ENCODE results near the gene SPAG8.

Gene SPAG8

DNA sequence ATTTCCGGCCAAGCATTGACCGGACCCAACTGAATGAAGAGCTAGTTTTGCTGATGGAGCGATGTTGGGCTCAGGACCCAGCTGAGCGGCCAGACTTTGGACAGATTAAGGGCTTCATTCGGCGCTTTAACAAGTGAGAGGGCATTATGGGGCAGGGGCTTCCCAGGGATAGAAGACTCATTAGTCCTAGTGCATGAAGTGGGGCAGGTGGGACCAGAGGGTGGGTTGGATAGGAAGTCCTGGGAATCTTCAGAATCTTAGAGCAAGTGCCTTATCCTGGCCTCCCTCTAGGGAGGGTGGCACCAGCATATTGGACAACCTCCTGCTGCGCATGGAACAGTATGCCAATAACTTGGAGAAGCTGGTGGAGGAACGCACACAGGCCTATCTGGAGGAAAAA, 6.0 kb downstream of the SPAG8 start:
- Histone ChIP-seq H4K20me1 (ENCODE audit: control insufficient read depth, insufficient read depth, low read depth, low read length) (no peaks in the 10 kb centered on the region), H3K4me2 (ENCODE audit: low read length) (no peak overlapping the region), H3K27ac (ENCODE audit: low read depth, low read length) (no peak overlapping the region), H3K4me1 (ENCODE audit: control insufficient read depth, low read length) (peaks cover under 1% of the 10 kb centered on the region; the same call in 1 of the 2 replicates), H3K27me3 (ENCODE audit: control insufficient read depth, low read length) (no peaks in the 10 kb centered on the region), H3K9me2 (replicated peaks; ENCODE audit: control insufficient read depth, low read length) (no peaks in the 10 kb centered on the region), H3K36me3 (ENCODE audit: control insufficient read depth, low read length) (no peaks in the 10 kb centered on the region), H3K9me3 (ENCODE audit: control insufficient read depth, insufficient read depth, low read length) (no peaks in the 10 kb centered on the region), H3F3A (ENCODE audit: control insufficient read depth, insufficient read depth) (no peaks in the 10 kb centered on the region), H3K79me2 (ENCODE audit: control insufficient read depth, low read length) (no peaks in the 10 kb centered on the region), H3K4me3 (ENCODE audit: low read length) (no peak overlapping the region)
- TF ChIP-seq, protein P1, sequence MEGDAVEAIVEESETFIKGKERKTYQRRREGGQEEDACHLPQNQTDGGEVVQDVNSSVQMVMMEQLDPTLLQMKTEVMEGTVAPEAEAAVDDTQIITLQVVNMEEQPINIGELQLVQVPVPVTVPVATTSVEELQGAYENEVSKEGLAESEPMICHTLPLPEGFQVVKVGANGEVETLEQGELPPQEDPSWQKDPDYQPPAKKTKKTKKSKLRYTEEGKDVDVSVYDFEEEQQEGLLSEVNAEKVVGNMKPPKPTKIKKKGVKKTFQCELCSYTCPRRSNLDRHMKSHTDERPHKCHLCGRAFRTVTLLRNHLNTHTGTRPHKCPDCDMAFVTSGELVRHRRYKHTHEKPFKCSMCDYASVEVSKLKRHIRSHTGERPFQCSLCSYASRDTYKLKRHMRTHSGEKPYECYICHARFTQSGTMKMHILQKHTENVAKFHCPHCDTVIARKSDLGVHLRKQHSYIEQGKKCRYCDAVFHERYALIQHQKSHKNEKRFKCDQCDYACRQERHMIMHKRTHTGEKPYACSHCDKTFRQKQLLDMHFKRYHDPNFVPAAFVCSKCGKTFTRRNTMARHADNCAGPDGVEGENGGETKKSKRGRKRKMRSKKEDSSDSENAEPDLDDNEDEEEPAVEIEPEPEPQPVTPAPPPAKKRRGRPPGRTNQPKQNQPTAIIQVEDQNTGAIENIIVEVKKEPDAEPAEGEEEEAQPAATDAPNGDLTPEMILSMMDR (IDR thresholded peaks at IDR 0.05; ENCODE audit: low read depth, low read length, poor library complexity, severe bottlenecking) = no peak
- TF ChIP-seq EZH2phosphoT487 (IDR thresholded peaks at IDR 0.05; ENCODE audit: borderline replicate concordance, low read length) = no peak

DNA sequence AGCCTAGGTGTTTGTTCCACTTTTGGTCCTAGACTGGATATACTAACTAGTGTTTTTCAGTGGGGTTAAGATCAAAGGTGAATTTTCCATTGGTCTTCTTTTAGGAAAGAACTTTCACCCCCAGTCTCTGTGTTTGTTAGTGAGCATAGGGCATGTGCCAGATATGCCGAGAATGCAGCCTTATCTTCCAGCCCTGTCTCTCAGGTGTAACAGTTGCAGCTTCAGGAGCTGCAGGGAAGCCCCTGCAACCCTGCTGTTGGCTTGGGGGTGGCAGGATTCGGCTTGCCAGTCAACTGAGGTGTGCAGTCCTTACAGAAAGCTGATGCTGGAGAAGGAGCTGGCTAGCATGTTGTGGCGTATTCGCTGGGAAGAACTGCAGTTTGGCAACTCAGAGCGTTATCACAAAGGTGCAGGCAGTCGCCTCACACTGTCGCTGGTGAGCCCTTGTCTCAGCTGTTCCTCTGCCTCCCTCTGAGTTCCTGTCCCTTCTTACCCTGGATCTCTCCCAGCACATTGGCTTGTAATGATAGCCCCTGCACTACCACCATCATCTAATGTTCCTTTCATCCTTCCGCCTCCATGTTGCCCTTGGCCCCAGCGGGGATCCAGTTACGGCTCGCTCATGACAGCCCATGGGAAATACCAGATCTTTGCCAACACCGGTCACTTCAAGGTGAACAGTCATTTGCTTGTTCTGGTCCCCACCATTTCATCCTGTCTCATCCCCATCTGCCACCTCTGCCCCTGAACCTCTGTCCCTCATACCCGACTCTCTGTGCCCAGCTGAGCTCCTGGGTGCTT, 10.5 kb downstream of the SPAG8 start:
- Histone ChIP-seq H3K79me2 (ENCODE audit: control insufficient read depth, low read length) (no peaks in the 10 kb centered on the region), H3K27ac (ENCODE audit: low read depth, low read length) (no peak overlapping the region), H3K4me1 (ENCODE audit: control insufficient read depth, low read length) (no peaks in the 10 kb centered on the region), H4K20me1 (ENCODE audit: control insufficient read depth, insufficient read depth, low read depth, low read length) (no peaks in the 10 kb centered on the region), H3F3A (ENCODE audit: control insufficient read depth, insufficient read depth) (no peaks in the 10 kb centered on the region), H3K4me2 (ENCODE audit: low read length) (no peak overlapping the region), H3K9me2 (replicated peaks; ENCODE audit: control insufficient read depth, low read length) (no peaks in the 10 kb centered on the region), H3K36me3 (ENCODE audit: control insufficient read depth, low read length) (no peaks in the 10 kb centered on the region), H3K9me3 (ENCODE audit: control insufficient read depth, insufficient read depth, low read length) (no peaks in the 10 kb centered on the region), H3K4me3 (ENCODE audit: low read length) (no peak overlapping the region), H3K27me3 (ENCODE audit: control insufficient read depth, low read length) (no peaks in the 10 kb centered on the region)
- TF ChIP-seq, protein P1 (IDR thresholded peaks at IDR 0.05; ENCODE audit: low read depth, low read length, poor library complexity, severe bottlenecking) = no peak
- TF ChIP-seq EZH2phosphoT487 (IDR thresholded peaks at IDR 0.05; ENCODE audit: borderline replicate concordance, low read length) = no peak

DNA sequence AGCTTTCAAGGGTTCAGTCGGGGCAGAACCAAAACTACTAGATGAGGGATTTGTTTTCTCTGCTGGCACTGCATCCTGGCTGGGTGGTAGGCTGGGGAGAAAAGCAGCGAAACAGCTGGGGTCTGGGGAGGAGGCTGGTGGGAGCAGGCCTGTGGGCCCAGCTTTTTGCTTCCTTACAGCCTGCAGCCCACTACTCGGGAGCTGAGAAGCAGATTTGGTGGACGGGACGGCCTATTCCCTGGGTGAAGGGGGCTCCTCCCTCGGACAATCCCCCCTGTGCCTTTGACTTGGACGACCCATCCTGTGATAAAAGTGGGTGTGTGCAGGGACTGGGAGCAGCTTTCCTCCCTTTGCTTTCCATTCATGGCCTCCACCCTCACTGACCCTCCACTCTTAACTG, 11.5 kb downstream of the SPAG8 start:
- Histone ChIP-seq H3K9me3 (ENCODE audit: control insufficient read depth, insufficient read depth, low read length) (no peaks in the 10 kb centered on the region), H3K36me3 (ENCODE audit: control insufficient read depth, low read length) (no peaks in the 10 kb centered on the region), H3K4me3 (ENCODE audit: low read length) (no peak overlapping the region), H3K27me3 (ENCODE audit: control insufficient read depth, low read length) (no peaks in the 10 kb centered on the region), H3K79me2 (ENCODE audit: control insufficient read depth, low read length) (no peaks in the 10 kb centered on the region), H3K9me2 (replicated peaks; ENCODE audit: control insufficient read depth, low read length) (no peaks in the 10 kb centered on the region), H3K4me2 (ENCODE audit: low read length) (no peak overlapping the region), H4K20me1 (ENCODE audit: control insufficient read depth, insufficient read depth, low read depth, low read length) (no peaks in the 10 kb centered on the region), H3K4me1 (ENCODE audit: control insufficient read depth, low read length) (no peaks in the 10 kb centered on the region), H3F3A (ENCODE audit: control insufficient read depth, insufficient read depth) (no peaks in the 10 kb centered on the region), H3K27ac (ENCODE audit: low read depth, low read length) (no peak overlapping the region)
- TF ChIP-seq EZH2phosphoT487 (IDR thresholded peaks at IDR 0.05; ENCODE audit: borderline replicate concordance, low read length) = no peak
- TF ChIP-seq, protein P1 (IDR thresholded peaks at IDR 0.05; ENCODE audit: low read depth, low read length, poor library complexity, severe bottlenecking) = no peak

Measured in DOHH2 (cell line).